ENCODE measurements around the gene SRBD1.
A peak's percentile ranks its signal among the peaks of the same experiment; 100 is the strongest.

Gene SRBD1

DNA sequence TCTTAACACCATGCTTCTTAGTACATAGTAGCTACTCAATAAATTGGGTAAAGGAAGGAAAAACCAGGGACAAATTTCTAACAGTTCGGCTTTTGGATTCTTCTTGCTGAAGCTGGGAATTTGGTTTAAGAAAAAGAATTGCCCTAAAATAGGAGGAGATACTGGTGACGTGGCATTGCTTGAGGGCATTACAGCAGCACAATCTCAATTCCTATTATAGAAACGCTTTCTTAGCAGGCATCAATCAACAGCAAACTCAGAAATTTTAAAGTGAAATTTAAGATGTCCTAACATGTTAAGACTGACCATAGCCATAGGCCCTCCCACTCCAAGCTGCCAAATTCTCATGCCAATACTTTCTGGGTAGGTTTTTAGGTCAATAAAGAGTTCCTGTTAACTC is 169.5 kb downstream of the SRBD1 start:
- H3K4me3 ChIP-seq (ENCODE audit: low read depth, low read length), result no peak overlapping the region
- no peak for DNase-seq (ENCODE audit: low read depth)
- TF ChIP-seq, protein P1, sequence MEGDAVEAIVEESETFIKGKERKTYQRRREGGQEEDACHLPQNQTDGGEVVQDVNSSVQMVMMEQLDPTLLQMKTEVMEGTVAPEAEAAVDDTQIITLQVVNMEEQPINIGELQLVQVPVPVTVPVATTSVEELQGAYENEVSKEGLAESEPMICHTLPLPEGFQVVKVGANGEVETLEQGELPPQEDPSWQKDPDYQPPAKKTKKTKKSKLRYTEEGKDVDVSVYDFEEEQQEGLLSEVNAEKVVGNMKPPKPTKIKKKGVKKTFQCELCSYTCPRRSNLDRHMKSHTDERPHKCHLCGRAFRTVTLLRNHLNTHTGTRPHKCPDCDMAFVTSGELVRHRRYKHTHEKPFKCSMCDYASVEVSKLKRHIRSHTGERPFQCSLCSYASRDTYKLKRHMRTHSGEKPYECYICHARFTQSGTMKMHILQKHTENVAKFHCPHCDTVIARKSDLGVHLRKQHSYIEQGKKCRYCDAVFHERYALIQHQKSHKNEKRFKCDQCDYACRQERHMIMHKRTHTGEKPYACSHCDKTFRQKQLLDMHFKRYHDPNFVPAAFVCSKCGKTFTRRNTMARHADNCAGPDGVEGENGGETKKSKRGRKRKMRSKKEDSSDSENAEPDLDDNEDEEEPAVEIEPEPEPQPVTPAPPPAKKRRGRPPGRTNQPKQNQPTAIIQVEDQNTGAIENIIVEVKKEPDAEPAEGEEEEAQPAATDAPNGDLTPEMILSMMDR (IDR thresholded peaks at IDR 0.05; ENCODE audit: low read depth, low read length, missing control alignments), result no peak

DNA sequence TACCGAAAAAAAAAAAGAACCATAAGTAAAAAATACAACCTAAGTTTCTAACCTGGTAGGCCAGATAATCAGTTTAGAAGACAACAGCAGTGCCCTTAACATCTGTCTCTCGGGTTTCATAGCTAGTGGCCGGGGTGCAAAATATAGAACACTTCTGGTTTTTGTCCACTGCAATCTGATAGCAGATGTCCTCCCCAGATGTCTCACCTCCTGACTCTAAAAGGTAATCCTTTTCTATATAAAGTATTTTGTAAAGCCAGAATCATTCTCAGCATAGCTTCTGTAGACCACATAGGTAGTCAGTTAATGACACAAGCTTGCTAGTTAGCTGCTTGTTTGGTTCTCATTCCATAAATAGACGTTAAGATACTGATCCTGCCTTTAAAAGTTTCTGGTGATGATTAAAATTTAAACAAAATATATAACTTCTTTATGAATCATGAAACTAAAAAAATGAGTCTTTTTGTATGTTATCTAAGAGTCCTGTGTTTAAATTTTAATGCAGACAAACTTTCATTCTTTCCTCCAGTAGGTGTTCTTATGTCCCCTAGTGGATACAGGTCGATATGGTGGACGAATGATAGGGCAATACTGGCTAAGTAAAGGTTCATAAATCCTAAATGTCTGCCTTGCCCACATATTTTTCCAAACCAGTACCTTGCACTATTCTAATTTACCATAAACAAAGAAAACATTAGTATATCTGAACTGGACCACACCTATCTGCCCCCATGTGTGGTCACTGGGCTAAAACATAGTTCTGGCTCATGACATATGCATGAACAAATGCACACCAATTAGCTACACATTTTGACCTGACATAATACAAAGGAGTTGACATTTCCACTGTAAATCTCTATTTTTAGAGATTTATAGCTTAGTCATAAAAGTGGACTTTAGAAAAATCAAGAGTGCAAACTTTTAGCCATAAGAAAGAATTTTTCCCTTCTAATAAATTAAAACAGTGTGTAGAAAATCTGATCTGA is 171.0 kb downstream of the SRBD1 start:
- peak; percentile 19 for DNase-seq (ENCODE audit: low read depth)
- TF ChIP-seq, protein P1 (IDR thresholded peaks at IDR 0.05; ENCODE audit: low read depth, low read length, missing control alignments), result no peak
- no peak overlapping the region for H3K4me3 ChIP-seq (ENCODE audit: low read depth, low read length)

DNA sequence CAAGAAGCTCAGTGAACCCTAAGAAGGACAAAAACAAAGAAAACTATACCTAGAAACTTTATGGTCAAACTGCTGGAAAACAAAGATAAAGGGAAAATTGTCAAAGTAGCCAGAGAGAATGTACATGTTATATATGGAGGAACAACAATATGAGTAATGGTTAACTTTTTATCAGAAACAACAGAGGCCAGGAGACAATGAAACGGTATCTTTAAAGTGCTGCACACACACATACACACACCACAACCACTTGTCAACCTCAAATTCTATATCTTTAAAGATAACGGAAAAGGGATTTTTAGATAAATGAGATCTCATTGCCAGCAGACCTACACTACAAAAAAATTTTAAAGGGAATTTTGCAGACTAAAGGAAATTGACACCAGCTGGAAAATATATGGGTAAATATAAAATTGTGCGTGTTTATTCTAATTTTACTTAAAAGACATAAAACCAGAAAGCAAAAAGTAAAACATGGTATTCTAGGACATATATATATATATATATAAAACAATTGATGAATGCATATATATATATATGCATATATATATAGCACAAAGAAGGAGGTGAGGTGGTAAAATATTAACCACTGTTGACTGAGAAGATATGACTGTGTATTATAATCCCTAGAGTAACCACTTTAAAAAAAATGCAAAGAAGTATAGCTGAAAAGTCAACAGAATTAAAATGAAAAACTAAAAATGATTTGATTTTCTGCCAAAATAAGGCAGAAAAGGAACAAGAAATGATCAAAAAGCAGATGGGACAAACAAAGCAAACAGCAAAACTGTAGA is 172.0 kb downstream of the SRBD1 start:
- TF ChIP-seq, protein P1 (IDR thresholded peaks at IDR 0.05; ENCODE audit: low read depth, low read length, missing control alignments), result no peak
- DNase-seq (ENCODE audit: low read depth), result no peak
- no peak overlapping the region for H3K4me3 ChIP-seq (ENCODE audit: low read depth, low read length)

DNA sequence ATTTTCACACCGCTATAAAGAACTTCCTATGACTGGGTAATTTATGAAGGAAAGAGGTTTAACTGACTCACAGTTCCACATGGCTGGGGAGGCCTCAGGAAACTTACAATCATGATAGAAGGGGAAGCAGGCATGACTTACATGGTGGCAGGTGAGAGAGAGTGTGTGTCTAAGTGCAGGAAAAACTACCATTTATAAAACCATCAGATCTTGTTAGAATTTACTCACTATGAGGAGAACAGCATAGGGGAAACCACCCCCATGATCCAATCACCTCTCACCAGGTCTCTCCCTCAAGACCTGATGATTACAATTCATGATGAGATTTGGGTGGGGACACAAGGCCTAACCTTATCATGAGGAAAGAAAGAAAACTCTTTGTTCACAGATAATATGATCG is 174.6 kb downstream of the SRBD1 start:
- no peak overlapping the region for H3K4me3 ChIP-seq (ENCODE audit: low read depth, low read length)
- TF ChIP-seq, protein P1 (IDR thresholded peaks at IDR 0.05; ENCODE audit: low read depth, low read length, missing control alignments), result no peak
- no peak for DNase-seq (ENCODE audit: low read depth)

DNA sequence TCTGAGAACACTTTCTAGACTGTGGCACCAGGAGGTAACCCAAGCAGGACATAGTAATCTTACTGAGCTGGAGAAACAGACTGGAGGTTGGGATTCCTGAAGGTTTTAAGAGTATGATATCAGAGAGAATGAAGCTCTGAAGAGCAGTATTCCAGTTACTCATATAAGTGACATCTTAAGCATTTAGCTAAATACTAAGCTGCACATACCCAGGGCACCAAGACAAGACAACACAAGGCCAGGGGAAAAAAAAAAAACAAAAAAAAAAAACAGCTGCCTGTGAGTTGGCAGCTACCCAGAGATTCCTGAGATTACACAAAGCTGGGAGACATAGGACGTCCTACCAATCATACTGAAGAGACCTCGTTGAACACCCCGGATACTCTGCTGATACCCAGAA is 175.8 kb downstream of the SRBD1 start:
- TF ChIP-seq, protein P1 (IDR thresholded peaks at IDR 0.05; ENCODE audit: low read depth, low read length, missing control alignments), result no peak
- H3K4me3 ChIP-seq (ENCODE audit: low read depth, low read length), result no peak overlapping the region
- DNase-seq (ENCODE audit: low read depth), result no peak

DNA sequence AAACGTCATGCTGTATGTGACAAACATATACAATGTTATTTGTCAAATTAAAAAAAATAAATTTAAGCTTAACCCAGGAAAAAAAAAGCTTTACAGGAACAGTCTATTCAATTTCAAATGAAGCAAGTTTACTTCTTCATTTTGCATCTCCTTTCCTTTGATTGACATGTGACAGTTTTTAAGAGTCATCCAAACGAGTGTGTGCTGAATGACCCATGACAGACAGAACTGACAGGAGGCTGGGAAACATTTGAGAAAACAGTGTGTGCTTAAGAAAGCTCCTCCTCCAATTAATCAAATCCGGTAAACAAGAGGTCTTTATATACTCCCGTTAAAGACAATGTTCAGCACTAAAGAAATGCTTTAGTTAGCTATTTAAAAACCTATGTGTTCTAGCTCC is 177.7 kb downstream of the SRBD1 start:
- no peak overlapping the region for H3K4me3 ChIP-seq (ENCODE audit: low read depth, low read length)
- TF ChIP-seq, protein P1 (IDR thresholded peaks at IDR 0.05; ENCODE audit: low read depth, low read length, missing control alignments), result no peak
- DNase-seq (ENCODE audit: low read depth), result no peak

All from GM12864 (cell line).